SK-N-MC (cell line): ENCODE measurements around the gene HYAL1.

ENCODE experiments used
- EZH2 ChIP-seq: fragments of 200-600 bp; sonication (generic); IDR thresholded peaks from one replicate; pipeline ENCODE4 v1.6.1; 2017; ENCODE audit warnings: antibody characterized with exemption
- FOXP2 ChIP-seq: optimal IDR thresholded peaks from 2 replicates; pipeline ENCODE3; 2011; ENCODE audit warnings: mild to moderate bottlenecking, moderate library complexity; ENCODE audit not compliant: insufficient read depth; ENCODE audit errors: extremely low read length, control extremely low read depth
- POLR2AphosphoS5 ChIP-seq: IDR thresholded peaks from 2 replicates; pipeline ENCODE4 v1.6.1; 2012; ENCODE audit warnings: mild to moderate bottlenecking, low read depth, low read length, borderline replicate concordance

- TF ChIP-seq POLR2AphosphoS5, result no peak
- TF ChIP-seq EZH2, result no peak
- TF ChIP-seq FOXP2, result no peak
Measured at GRCh38 chr3:50264964-50265485, 38.3 kb downstream of the HYAL1 start.
